Endothelial cell of umbilical vein (primary cell): ENCODE results near the gene SELENBP1. TPM values are rescaled to one million over a fixed set of nuclear protein-coding genes. Genes with fewer than 3 reads are reported as not detected.

Experiments
- BruUV-seq: library from RNA; stranded (reverse); fragments of 400-500 nt; replicated peaks from 2 replicates; lab custom pipeline; 2021; lab: Mats Ljungman, UMichigan
- CTCF ChIA-PET: fragments of 300-600, 350-600 bp; sonication (Branson Sonifier 250); formaldehyde crosslinking; loops from one replicate; lab custom pipeline; 2021; ENCODE audit warnings: antibody characterized with exemption, inconsistent platforms; lab: Charles Lee
- POLR2A ChIA-PET: fragments of 300-600, 350-600 bp; sonication (Branson Sonifier 250); formaldehyde crosslinking; loops from one replicate; lab custom pipeline; 2021; ENCODE audit warnings: antibody characterized with exemption, inconsistent platforms; lab: Charles Lee
- DNase-seq: peaks from one replicate; pipeline ENCODE4 v3.0.0-alpha.2; 2011; ENCODE audit warnings: low read depth, low spot score
- FAIRE-seq: peaks from 2 replicates; lab custom pipeline; 2011; peaks lifted over from hg19 to GRCh38; lab: Jason Lieb, UNC
- H2AFZ ChIP-seq: 2 replicates; pipeline ENCODE4 v1.6.0; 2012; ENCODE audit warnings: low read depth, low read length, control low read depth, inconsistent platforms
- H3K27ac ChIP-seq: 2 replicates; pipeline ENCODE4 v1.5.1; 2011; ENCODE audit warnings: low read depth, mild to moderate bottlenecking, control low read depth, low read length, moderate library complexity; ENCODE audit not compliant: insufficient read depth
- H3K27me3 ChIP-seq, 2 experiments: 2 replicates each; pipeline versions ENCODE4 v1.6.0 to v1.6.1; 2011; ENCODE audit warnings: low read length in 2 of 2, mixed read lengths in 1 of 2; ENCODE audit not compliant: control insufficient read depth in 2 of 2, insufficient read depth in 2 of 2
- H3K36me3 ChIP-seq, 2 experiments: 2 replicates in 1 of 2; 3 replicates in 1 of 2; pipeline ENCODE4 v1.5.1; 2011; ENCODE audit warnings: low read length in 2 of 2, mild to moderate bottlenecking in 1 of 2, moderate library complexity in 1 of 2; ENCODE audit not compliant: control insufficient read depth in 2 of 2, insufficient read depth in 2 of 2; ENCODE audit errors: extremely low read depth in 1 of 2
- H3K4me1 ChIP-seq: 3 replicates; pipeline ENCODE4 v1.5.1; 2011; ENCODE audit warnings: mild to moderate bottlenecking, low read length; ENCODE audit not compliant: control insufficient read depth, insufficient read depth; ENCODE audit errors: extremely low read depth
- H3K4me2 ChIP-seq: 2 replicates; pipeline ENCODE4 v1.6.1; 2011; ENCODE audit warnings: low read length, control low read depth, mixed read lengths; ENCODE audit not compliant: insufficient read depth
- H3K4me3 ChIP-seq, 3 experiments: fragments of 200-600 bp in 1 of 3; sonication (generic), shearing (Covaris generic) in 1 of 3; replicated peaks in 1 of 3; 2 replicates each; pipeline ENCODE4 v1.5.1; 2011 to 2016; ENCODE audit warnings: control low read depth in 3 of 3, low read length in 3 of 3, mild to moderate bottlenecking in 2 of 3, inconsistent platforms in 1 of 3, low read depth in 1 of 3, moderate library complexity in 1 of 3; ENCODE audit not compliant: insufficient read depth in 1 of 3
- H3K79me2 ChIP-seq: 2 replicates; pipeline ENCODE4 v1.6.0; 2012; ENCODE audit warnings: low read length, inconsistent platforms; ENCODE audit not compliant: control insufficient read depth, insufficient read depth
- H3K9ac ChIP-seq: replicated peaks from 2 replicates; pipeline ENCODE3; 2011; ENCODE audit warnings: low read length, control low read depth; ENCODE audit not compliant: insufficient read depth; ENCODE audit errors: extremely low read depth
- H3K9me1 ChIP-seq: replicated peaks from 3 replicates; pipeline ENCODE4 v1.6.0; 2011; ENCODE audit warnings: mild to moderate bottlenecking, low read length; ENCODE audit not compliant: control insufficient read depth, insufficient read depth; ENCODE audit errors: extremely low read depth
- H3K9me3 ChIP-seq: replicated peaks from 2 replicates; pipeline ENCODE4 v1.5.1; 2012; ENCODE audit warnings: low read length, inconsistent platforms; ENCODE audit not compliant: control insufficient read depth, insufficient read depth
- H4K20me1 ChIP-seq: replicated peaks from 2 replicates; pipeline ENCODE3; 2011; ENCODE audit warnings: mild to moderate bottlenecking, low read length; ENCODE audit not compliant: control insufficient read depth, insufficient read depth; ENCODE audit errors: extremely low read depth
- CTCF ChIP-seq, 2 donors: IDR thresholded peaks; 1 replicate in 1 of 2; 2 replicates in 1 of 2; pipeline ENCODE4 v1.5.1; 2011; ENCODE audit warnings: low read length in 2 of 2, mild to moderate bottlenecking in 2 of 2, moderate library complexity in 2 of 2, control low read depth in 1 of 2, inconsistent platforms in 1 of 2, low read depth in 1 of 2; ENCODE audit not compliant: insufficient read depth in 1 of 2; ENCODE audit errors: extremely low read depth in 1 of 2
- EZH2 ChIP-seq: IDR thresholded peaks from 2 replicates; pipeline ENCODE4 v1.6.1; 2012; ENCODE audit warnings: borderline replicate concordance, low read depth, mild to moderate bottlenecking, moderate library complexity, low read length, inconsistent platforms; ENCODE audit not compliant: severe bottlenecking
- FOS ChIP-seq: IDR thresholded peaks from 2 replicates; pipeline ENCODE4 v1.6.1; 2011; ENCODE audit warnings: mild to moderate bottlenecking, low read length, moderate library complexity, borderline replicate concordance; ENCODE audit not compliant: insufficient read depth
- GATA2 ChIP-seq: IDR thresholded peaks from 2 replicates; pipeline ENCODE4 v1.7.0; 2011; ENCODE audit warnings: low read depth, mild to moderate bottlenecking, moderate library complexity, mixed read lengths, low read length; ENCODE audit not compliant: insufficient read length, insufficient read depth
- JUN ChIP-seq: IDR thresholded peaks from 2 replicates; pipeline ENCODE4 v1.6.1; 2011; ENCODE audit warnings: borderline replicate concordance, low read depth; ENCODE audit not compliant: insufficient read length, insufficient read depth
- MAX ChIP-seq: IDR thresholded peaks from 2 replicates; pipeline ENCODE4 v1.6.1; 2011; ENCODE audit not compliant: insufficient read depth, insufficient read length
- MYC ChIP-seq: IDR thresholded peaks from one replicate; pipeline ENCODE4 v1.6.1; 2011; ENCODE audit warnings: mild to moderate bottlenecking, low read depth, low read length
- POLR2A ChIP-seq: IDR thresholded peaks from 2 replicates; pipeline ENCODE4 v1.6.1; 2012; ENCODE audit warnings: low read depth, mild to moderate bottlenecking, control low read depth, low read length
- POLR2AphosphoS5 ChIP-seq: IDR thresholded peaks from 2 replicates; pipeline ENCODE4 v1.6.1; 2012; ENCODE audit warnings: low read depth, mild to moderate bottlenecking, control low read depth, low read length, moderate library complexity; ENCODE audit not compliant: insufficient read depth
- dilution Hi-C: fragments of 300-500 bp; cut with MboI; formaldehyde crosslinking; loops from one replicate; pipeline ENCODE4 v1.15.0; 2019; ENCODE audit warnings: low sequenced_read_pairs; ENCODE audit not compliant: extremely low pct_ligation_motif_present
- intact Hi-C: fragments of 100-400 bp; cut with micrococcal nuclease; formaldehyde crosslinking; loops from one replicate; pipeline ENCODE4 v1.10.0; 2022
- polyA plus RNA-seq, 4 experiments: library from polyadenylated mRNA; depleted of rRNA in 3 of 4; stranded (reverse) in 3 of 4; unstranded in 1 of 4; fragments of >200 nt; gene quantifications; 2 replicates each; pipeline versions ENCODE4 v1.2.1 to v1.2.3, GENCODE V29; 2011 to 2012; ENCODE audit warnings: missing spikeins in 1 of 4
- total RNA-seq: library from RNA; stranded (reverse); gene quantifications from 2 replicates; pipeline ENCODE4 v1.2.3, GENCODE V29; 2021

Gene SELENBP1
- total and polyA plus RNA-seq, 2 donors (not counting 3 experiments of a cell fraction or from before 2014, with no cell fraction given) = 18.0 to 40.6 TPM

GRCh38 chr1:151411884-151412283 is 39.4 kb upstream of the SELENBP1 start:
- H3K9me1 ChIP-seq = no peaks in the 10 kb centered on the region

More at GRCh38 chr1:151411884-151412283, 39.4 kb upstream of the SELENBP1 start:
- no peaks in the 10 kb centered on the region for H3K27me3 ChIP-seq
- no peaks in the 10 kb centered on the region for H3K4me1 ChIP-seq
- dilution Hi-C loops = no loop called here
- FAIRE-seq (no peak), DNase-seq (no peak)
- H3K4me3 ChIP-seq = no peak overlapping the region
- TF ChIP-seq CTCF (IDR thresholded peaks at IDR 0.05; ENCODE audit: extremely low read depth in 1 of 2, insufficient read depth in 1 of 2, low read depth in 1 of 2, low read length in 2 of 2) (no peak), MYC (no peak), JUN (no peak), MAX (no peak), POLR2A (no peak), GATA2 (no peak), EZH2 (no peak), POLR2AphosphoS5 (no peak), FOS (no peak)
- H2AFZ ChIP-seq = no peak overlapping the region
- no peaks in the 10 kb centered on the region for H3K9me3 ChIP-seq
- H3K4me2 ChIP-seq = no peak overlapping the region
- peaks cover 2% of the 10 kb centered on the region for H3K79me2 ChIP-seq
- peaks cover 22 to 33% of the 10 kb centered on the region in 2 experiments for H3K36me3 ChIP-seq
- H3K27ac ChIP-seq = no peak overlapping the region
- intact Hi-C loops = no loop called here
- ChIA-PET CTCF (interaction anchor here (0.8 to 1.2 kb wide), 3 partner anchors 11 to 111 kb away, joined by 3 to 6 read pairs (median 4); no protein-coding TSS in a partner anchor), POLR2A (no interaction called here)
- no TSS peak for BruUV-seq
- H4K20me1 ChIP-seq = no peaks in the 10 kb centered on the region
- no peak overlapping the region for H3K9ac ChIP-seq
